ENCODE results near the gene CTAGE4. TPM values are rescaled to one million over a fixed set of nuclear protein-coding genes. Genes with fewer than 3 reads are reported as not detected.
"Not testable (repeated sequence)": the region's sequence is repeated elsewhere in the genome, so short reads cannot be mapped to it uniquely, and the experiment has no call there.

Gene CTAGE4
- total and polyA plus RNA-seq, 2 experiments from 2014 or later, result 4.3 to 10.1 TPM

DNA sequence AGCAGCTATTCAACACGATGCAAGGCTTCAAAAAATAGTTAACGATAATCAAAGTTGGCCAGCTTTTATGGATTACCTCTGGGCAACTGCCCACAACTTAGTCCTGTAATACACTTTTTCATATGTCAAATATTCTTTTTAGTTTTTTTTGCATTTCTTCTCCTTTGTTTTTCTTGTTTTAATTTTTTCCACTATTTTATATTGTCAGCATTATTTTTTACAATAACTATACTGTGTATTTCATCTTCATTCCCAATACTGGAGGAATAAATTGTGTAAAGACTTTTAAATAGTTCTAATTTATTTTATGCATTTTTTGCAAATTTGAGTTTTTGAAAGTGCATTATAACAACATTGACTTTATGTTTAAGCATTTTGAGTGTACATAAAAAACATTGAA lies 18.5 kb upstream of the CTAGE4 start:
- no peaks in the 10 kb centered on the region for H3K79me2 ChIP-seq (replicated peaks; ENCODE audit: insufficient read depth)
- H3K4me3 ChIP-seq, result no peak overlapping the region
- H3K27ac ChIP-seq (ENCODE audit: low read depth), result no peak overlapping the region
- no peaks in the 10 kb centered on the region for H3K36me3 Mint-ChIP-seq (ENCODE audit: low read depth)
- no peak overlapping the region for H3K4me3 Mint-ChIP-seq
- H3K9me2 ChIP-seq (ENCODE audit: insufficient read depth), result 0 out of 2 replicates have a peak, but pooled peaks cover 4% of the 10 kb centered on the region
- H2AFZ ChIP-seq, result no peak overlapping the region
- no peaks in the 10 kb centered on the region for H3K27me3 ChIP-seq (ENCODE audit: insufficient read depth)
- H3K4me1 ChIP-seq (ENCODE audit: insufficient read depth), result no peaks in the 10 kb centered on the region
- H3K27ac Mint-ChIP-seq, result no peak overlapping the region
- H3K36me3 ChIP-seq (ENCODE audit: insufficient read depth), result no peaks in the 10 kb centered on the region; the same call in 1 of the 2 replicates
- H3K4me1 Mint-ChIP-seq, result no peaks in the 10 kb centered on the region
- H3F3A ChIP-seq (replicated peaks; ENCODE audit: low read depth), result no peaks in the 10 kb centered on the region
- H3K9me3 Mint-ChIP-seq, result peaks cover 3% of the 10 kb centered on the region; the same call in 2 of the 3 replicates
- TF ChIP-seq EZH2phosphoT487 (IDR thresholded peaks at IDR 0.05; ENCODE audit: unreplicated experiment), result no peak
- TF ChIP-seq, protein P1, sequence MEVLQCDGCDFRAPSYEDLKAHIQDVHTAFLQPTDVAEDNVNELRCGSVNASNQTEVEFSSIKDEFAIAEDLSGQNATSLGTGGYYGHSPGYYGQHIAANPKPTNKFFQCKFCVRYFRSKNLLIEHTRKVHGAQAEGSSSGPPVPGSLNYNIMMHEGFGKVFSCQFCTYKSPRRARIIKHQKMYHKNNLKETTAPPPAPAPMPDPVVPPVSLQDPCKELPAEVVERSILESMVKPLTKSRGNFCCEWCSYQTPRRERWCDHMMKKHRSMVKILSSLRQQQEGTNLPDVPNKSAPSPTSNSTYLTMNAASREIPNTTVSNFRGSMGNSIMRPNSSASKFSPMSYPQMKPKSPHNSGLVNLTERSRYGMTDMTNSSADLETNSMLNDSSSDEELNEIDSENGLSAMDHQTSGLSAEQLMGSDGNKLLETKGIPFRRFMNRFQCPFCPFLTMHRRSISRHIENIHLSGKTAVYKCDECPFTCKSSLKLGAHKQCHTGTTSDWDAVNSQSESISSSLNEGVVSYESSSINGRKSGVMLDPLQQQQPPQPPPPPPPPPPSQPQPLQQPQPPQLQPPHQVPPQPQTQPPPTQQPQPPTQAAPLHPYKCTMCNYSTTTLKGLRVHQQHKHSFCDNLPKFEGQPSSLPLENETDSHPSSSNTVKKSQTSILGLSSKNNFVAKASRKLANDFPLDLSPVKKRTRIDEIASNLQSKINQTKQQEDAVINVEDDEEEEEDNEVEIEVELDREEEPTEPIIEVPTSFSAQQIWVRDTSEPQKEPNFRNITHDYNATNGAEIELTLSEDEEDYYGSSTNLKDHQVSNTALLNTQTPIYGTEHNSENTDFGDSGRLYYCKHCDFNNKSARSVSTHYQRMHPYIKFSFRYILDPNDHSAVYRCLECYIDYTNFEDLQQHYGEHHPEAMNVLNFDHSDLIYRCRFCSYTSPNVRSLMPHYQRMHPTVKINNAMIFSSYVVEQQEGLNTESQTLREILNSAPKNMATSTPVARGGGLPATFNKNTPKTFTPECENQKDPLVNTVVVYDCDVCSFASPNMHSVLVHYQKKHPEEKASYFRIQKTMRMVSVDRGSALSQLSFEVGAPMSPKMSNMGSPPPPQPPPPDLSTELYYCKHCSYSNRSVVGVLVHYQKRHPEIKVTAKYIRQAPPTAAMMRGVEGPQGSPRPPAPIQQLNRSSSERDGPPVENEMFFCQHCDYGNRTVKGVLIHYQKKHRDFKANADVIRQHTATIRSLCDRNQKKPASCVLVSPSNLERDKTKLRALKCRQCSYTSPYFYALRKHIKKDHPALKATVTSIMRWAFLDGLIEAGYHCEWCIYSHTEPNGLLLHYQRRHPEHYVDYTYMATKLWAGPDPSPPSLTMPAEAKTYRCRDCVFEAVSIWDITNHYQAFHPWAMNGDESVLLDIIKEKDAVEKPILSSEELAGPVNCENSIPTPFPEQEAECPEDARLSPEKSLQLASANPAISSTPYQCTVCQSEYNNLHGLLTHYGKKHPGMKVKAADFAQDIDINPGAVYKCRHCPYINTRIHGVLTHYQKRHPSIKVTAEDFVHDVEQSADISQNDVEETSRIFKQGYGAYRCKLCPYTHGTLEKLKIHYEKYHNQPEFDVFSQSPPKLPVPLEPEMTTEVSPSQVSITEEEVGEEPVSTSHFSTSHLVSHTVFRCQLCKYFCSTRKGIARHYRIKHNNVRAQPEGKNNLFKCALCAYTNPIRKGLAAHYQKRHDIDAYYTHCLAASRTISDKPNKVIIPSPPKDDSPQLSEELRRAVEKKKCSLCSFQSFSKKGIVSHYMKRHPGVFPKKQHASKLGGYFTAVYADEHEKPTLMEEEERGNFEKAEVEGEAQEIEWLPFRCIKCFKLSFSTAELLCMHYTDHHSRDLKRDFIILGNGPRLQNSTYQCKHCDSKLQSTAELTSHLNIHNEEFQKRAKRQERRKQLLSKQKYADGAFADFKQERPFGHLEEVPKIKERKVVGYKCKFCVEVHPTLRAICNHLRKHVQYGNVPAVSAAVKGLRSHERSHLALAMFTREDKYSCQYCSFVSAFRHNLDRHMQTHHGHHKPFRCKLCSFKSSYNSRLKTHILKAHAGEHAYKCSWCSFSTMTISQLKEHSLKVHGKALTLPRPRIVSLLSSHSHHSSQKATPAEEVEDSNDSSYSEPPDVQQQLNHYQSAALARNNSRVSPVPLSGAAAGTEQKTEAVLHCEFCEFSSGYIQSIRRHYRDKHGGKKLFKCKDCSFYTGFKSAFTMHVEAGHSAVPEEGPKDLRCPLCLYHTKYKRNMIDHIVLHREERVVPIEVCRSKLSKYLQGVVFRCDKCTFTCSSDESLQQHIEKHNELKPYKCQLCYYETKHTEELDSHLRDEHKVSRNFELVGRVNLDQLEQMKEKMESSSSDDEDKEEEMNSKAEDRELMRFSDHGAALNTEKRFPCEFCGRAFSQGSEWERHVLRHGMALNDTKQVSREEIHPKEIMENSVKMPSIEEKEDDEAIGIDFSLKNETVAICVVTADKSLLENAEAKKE (CRISPR knock-in tag; IDR thresholded peaks at IDR 0.05), result no peak
- TF ChIP-seq STAT1 (IDR thresholded peaks at IDR 0.05; ENCODE audit: unreplicated experiment), result no peak
- TF ChIP-seq, protein P2, sequence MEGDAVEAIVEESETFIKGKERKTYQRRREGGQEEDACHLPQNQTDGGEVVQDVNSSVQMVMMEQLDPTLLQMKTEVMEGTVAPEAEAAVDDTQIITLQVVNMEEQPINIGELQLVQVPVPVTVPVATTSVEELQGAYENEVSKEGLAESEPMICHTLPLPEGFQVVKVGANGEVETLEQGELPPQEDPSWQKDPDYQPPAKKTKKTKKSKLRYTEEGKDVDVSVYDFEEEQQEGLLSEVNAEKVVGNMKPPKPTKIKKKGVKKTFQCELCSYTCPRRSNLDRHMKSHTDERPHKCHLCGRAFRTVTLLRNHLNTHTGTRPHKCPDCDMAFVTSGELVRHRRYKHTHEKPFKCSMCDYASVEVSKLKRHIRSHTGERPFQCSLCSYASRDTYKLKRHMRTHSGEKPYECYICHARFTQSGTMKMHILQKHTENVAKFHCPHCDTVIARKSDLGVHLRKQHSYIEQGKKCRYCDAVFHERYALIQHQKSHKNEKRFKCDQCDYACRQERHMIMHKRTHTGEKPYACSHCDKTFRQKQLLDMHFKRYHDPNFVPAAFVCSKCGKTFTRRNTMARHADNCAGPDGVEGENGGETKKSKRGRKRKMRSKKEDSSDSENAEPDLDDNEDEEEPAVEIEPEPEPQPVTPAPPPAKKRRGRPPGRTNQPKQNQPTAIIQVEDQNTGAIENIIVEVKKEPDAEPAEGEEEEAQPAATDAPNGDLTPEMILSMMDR (conservative IDR thresholded peaks at IDR 0.05; ENCODE audit: low read depth in 2 of 2), result no peak
- no peak for TF ChIP-seq JUNB (IDR thresholded peaks at IDR 0.05; ENCODE audit: unreplicated experiment)
- TF ChIP-seq NANOG (IDR thresholded peaks at IDR 0.05; ENCODE audit: borderline replicate concordance), result no peak
- peaks cover 3% of the 10 kb centered on the region for H3K27me3 Mint-ChIP-seq (ENCODE audit: insufficient read depth, low read depth, poor library complexity)
- DNase-seq (ENCODE audit: low spot score) (no peak), ATAC-seq (no peak)
- H3K4me2 ChIP-seq, result no peak overlapping the region
- no peaks in the 10 kb centered on the region for H4K20me1 ChIP-seq (replicated peaks; ENCODE audit: insufficient read depth)

DNA sequence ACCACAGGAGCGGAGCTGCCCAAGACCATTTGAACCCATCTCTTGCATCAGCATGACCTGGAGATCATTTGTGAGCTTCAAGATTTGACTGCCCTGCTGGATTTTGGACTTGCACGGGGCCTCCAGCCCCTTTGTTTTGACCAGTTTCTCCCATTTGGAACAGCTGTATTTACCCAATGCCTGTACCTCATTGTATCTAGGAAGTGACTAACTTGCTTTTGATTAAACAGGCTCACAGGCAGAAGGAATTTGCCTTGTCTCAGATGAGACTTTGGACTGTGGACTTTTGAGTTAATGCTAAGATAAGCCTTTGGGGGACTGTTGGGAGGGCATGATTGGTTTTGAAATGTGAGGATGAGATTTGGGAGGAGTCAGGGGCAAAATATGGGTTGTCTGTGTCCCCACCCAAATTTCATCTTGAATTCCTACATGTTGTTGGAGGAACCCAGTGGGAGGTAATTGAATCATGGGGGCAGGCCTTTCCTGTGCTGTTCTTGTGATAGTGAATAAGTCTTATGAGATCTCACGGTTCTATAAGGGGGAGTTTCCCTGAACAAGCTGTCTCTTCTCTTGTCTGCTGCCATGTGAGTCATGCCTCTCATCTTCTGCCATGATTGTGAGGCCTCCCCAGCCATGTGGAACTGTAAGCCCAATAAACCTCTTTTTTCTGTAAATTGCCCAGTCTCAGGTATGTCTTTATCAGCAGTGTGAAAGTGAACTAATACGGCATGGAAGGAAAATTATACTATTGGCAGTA lies 11.5 kb upstream of the CTAGE4 start:
- not testable (repeated sequence) for H3K27ac ChIP-seq (ENCODE audit: low read depth); H3K9me2 ChIP-seq (ENCODE audit: insufficient read depth); H3K4me2 ChIP-seq; ATAC-seq; H3K27me3 ChIP-seq (ENCODE audit: insufficient read depth); DNase-seq (ENCODE audit: low spot score); H3K27ac Mint-ChIP-seq; H4K20me1 ChIP-seq (replicated peaks; ENCODE audit: insufficient read depth); H3K4me3 ChIP-seq; H3F3A ChIP-seq (replicated peaks; ENCODE audit: low read depth); H3K36me3 ChIP-seq (ENCODE audit: insufficient read depth); H3K27me3 Mint-ChIP-seq (ENCODE audit: insufficient read depth, low read depth, poor library complexity); H2AFZ ChIP-seq; H3K4me3 Mint-ChIP-seq; H3K4me1 ChIP-seq (ENCODE audit: insufficient read depth); H3K79me2 ChIP-seq (replicated peaks; ENCODE audit: insufficient read depth); H3K4me1 Mint-ChIP-seq
- Mint-ChIP-seq H3K9me3 (peaks cover 11% of the 10 kb centered on the region; the same call in 2 of the 3 replicates), H3K36me3 (ENCODE audit: low read depth) (peaks cover 12% of the 10 kb centered on the region)
